HG02623 (cell line): ENCODE data around the gene NOL6.
"Not testable (repeated sequence)": the region's sequence is repeated elsewhere in the genome, so short reads cannot be mapped to it uniquely, and the experiment has no call there.

Experiments used
- ATAC-seq: cut with Tn5 transposase; IDR thresholded peaks from one replicate; pipeline ENCODE4 v1.9.1; 2021; ENCODE audit warnings: moderate library complexity; ENCODE audit not compliant: unreplicated experiment

NOL6 gene

GRCh38 chr9:33473643-33474352 lies at the start of gene NOL6:
TSS of gene NOL6 (minus strand) at chr9:33473924. CDS start at chr9:33473842, 82 bp downstream.
- ATAC-seq = peak; percentile 98

GRCh38 chr9:33521861-33522260 lies 48.1 kb upstream of the NOL6 start:
- ATAC-seq = not testable (repeated sequence)

- ATAC-seq = not testable (repeated sequence)
Measured at GRCh38 chr9:33517934-33518577, 44.3 kb upstream of the NOL6 start.

- no peak for ATAC-seq
Measured at GRCh38 chr9:33517373-33517772, 43.6 kb upstream of the NOL6 start.

- ATAC-seq = not testable (repeated sequence)
Measured at GRCh38 chr9:33516397-33516796, 42.7 kb upstream of the NOL6 start.

GRCh38 chr9:33515342-33515995 lies 41.7 kb upstream of the NOL6 start:
- not testable (repeated sequence) for ATAC-seq

- ATAC-seq = not testable (repeated sequence)
Measured at GRCh38 chr9:33512535-33512934, 38.8 kb upstream of the NOL6 start.

GRCh38 chr9:33511184-33511517 lies 37.4 kb upstream of the NOL6 start:
- not testable (repeated sequence) for ATAC-seq

GRCh38 chr9:33510262-33511183 lies 36.8 kb upstream of the NOL6 start:
- no peak for ATAC-seq

- ATAC-seq = no peak
Measured at GRCh38 chr9:33506626-33507370, 33.1 kb upstream of the NOL6 start.

- no peak for ATAC-seq
Measured at GRCh38 chr9:33498387-33498786, 24.7 kb upstream of the NOL6 start.

GRCh38 chr9:33493819-33494218 lies 20.1 kb upstream of the NOL6 start:
- not testable (repeated sequence) for ATAC-seq

GRCh38 chr9:33489066-33489465 lies 15.3 kb upstream of the NOL6 start:
- ATAC-seq = no peak

- ATAC-seq = not testable (repeated sequence)
Measured at GRCh38 chr9:33485312-33485711, 11.6 kb upstream of the NOL6 start.

- no peak for ATAC-seq
Measured at GRCh38 chr9:33480976-33481375, 7.3 kb upstream of the NOL6 start.

- ATAC-seq = no peak
Measured at GRCh38 chr9:33480106-33480505, 6.4 kb upstream of the NOL6 start.

GRCh38 chr9:33476503-33476902 lies 2.8 kb upstream of the NOL6 start:
- ATAC-seq = no peak

- ATAC-seq = no peak
Measured at GRCh38 chr9:33475357-33475756, 1.6 kb upstream of the NOL6 start.

GRCh38 chr9:33472881-33473615 lies 676 bp downstream of the NOL6 start:
- ATAC-seq = no peak
